Trophoblast cell (in vitro differentiated cells and primary cell): Measurements from ENCODE around the gene SPDYE16.
"Not testable (repeated sequence)": the region's sequence is repeated elsewhere in the genome, so short reads cannot be mapped to it uniquely, and the experiment has no call there.

Experiments used
- DNase-seq, 2 donors: peaks; one replicate each; pipeline ENCODE4 v3.0.0-alpha.2; 2016
- H2AFZ ChIP-seq: 2 replicates; pipeline ENCODE4 v1.6.1; 2013; ENCODE audit warnings: low read length, moderate library complexity, mild to moderate bottlenecking; ENCODE audit not compliant: insufficient read depth, poor library complexity
- H2AK5ac ChIP-seq: 2 replicates; pipeline ENCODE4 v1.6.1; 2013; ENCODE audit warnings: mild to moderate bottlenecking, low read length
- H2BK120ac ChIP-seq: 2 replicates; pipeline ENCODE4 v1.6.1; 2013; ENCODE audit warnings: low read length, mild to moderate bottlenecking, moderate library complexity; ENCODE audit not compliant: insufficient read depth, poor library complexity
- H2BK12ac ChIP-seq: 2 replicates; pipeline ENCODE4 v1.6.1; 2013; ENCODE audit warnings: mild to moderate bottlenecking, low read length, moderate library complexity
- H2BK5ac ChIP-seq: 2 replicates; pipeline ENCODE4 v1.6.1; 2013; ENCODE audit warnings: low read length, low read depth, moderate library complexity, mild to moderate bottlenecking; ENCODE audit not compliant: poor library complexity
- H3K14ac ChIP-seq: 2 replicates; pipeline ENCODE4 v1.6.1; 2013; ENCODE audit warnings: mild to moderate bottlenecking, low read length
- H3K18ac ChIP-seq: 2 replicates; pipeline ENCODE4 v1.6.1; 2013; ENCODE audit warnings: mild to moderate bottlenecking, low read length
- H3K23ac ChIP-seq: 2 replicates; pipeline ENCODE4 v1.6.1; 2013; ENCODE audit warnings: low read length
- H3K27ac ChIP-seq: 2 replicates; pipeline ENCODE4 v1.5.1; 2013; ENCODE audit warnings: low read depth, mild to moderate bottlenecking, inconsistent platforms, low read length, moderate library complexity
- H3K27me3 ChIP-seq: 2 replicates; pipeline ENCODE4 v1.6.1; 2013; ENCODE audit warnings: inconsistent platforms, mild to moderate bottlenecking, low read length, moderate library complexity; ENCODE audit not compliant: insufficient read depth
- H3K36me3 ChIP-seq, 2 experiments: 1 replicate in 1 of 2; 2 replicates in 1 of 2; pipeline ENCODE4 v1.6.1; 2013; ENCODE audit warnings: low read length in 2 of 2, mild to moderate bottlenecking in 2 of 2, moderate library complexity in 1 of 2; ENCODE audit not compliant: insufficient read depth in 2 of 2, control insufficient read depth in 1 of 2
- H3K4ac ChIP-seq: 2 replicates; pipeline ENCODE4 v1.6.1; 2013; ENCODE audit warnings: low read depth, mild to moderate bottlenecking, low read length, moderate library complexity
- H3K4me1 ChIP-seq, 2 experiments: 1 replicate in 1 of 2; 2 replicates in 1 of 2; pipeline ENCODE4 v1.6.1; 2013; ENCODE audit warnings: low read length in 2 of 2, mild to moderate bottlenecking in 2 of 2, moderate library complexity in 1 of 2; ENCODE audit not compliant: insufficient read depth in 2 of 2, control insufficient read depth in 1 of 2
- H3K4me2 ChIP-seq: 2 replicates; pipeline ENCODE4 v1.6.1; 2013; ENCODE audit warnings: inconsistent platforms, mild to moderate bottlenecking, low read length, moderate library complexity
- H3K4me3 ChIP-seq: 2 replicates; pipeline ENCODE4 v1.5.1; 2013; ENCODE audit warnings: mild to moderate bottlenecking, low read depth, low read length, inconsistent platforms
- H3K79me1 ChIP-seq: one replicate; pipeline ENCODE4 v1.6.1; 2013; ENCODE audit warnings: low read length
- H3K79me2 ChIP-seq: 2 replicates; pipeline ENCODE4 v1.6.1; 2013; ENCODE audit warnings: low read length, mild to moderate bottlenecking; ENCODE audit not compliant: control insufficient read depth, insufficient read depth, poor library complexity
- H3K9ac ChIP-seq: 2 replicates; pipeline ENCODE4 v1.6.1; 2013; ENCODE audit warnings: mild to moderate bottlenecking, low read length
- H3K9me3 ChIP-seq: 2 replicates; pipeline ENCODE4 v1.6.1; 2013; ENCODE audit warnings: low read depth, mild to moderate bottlenecking, control low read depth, inconsistent platforms, low read length; ENCODE audit not compliant: insufficient read depth
- H4K12ac ChIP-seq: 2 replicates; pipeline ENCODE4 v1.6.1; 2013; ENCODE audit warnings: low read depth, mild to moderate bottlenecking, low read length, moderate library complexity
- H4K8ac ChIP-seq: 2 replicates; pipeline ENCODE4 v1.6.1; 2013; ENCODE audit warnings: low read depth, mild to moderate bottlenecking, low read length, moderate library complexity
- H4K91ac ChIP-seq: one replicate; pipeline ENCODE4 v1.6.1; 2013; ENCODE audit warnings: low read depth, mild to moderate bottlenecking, low read length, moderate library complexity
- WGBS: extraction: QIAGEN DNeasy Blood & Tissue Kit; methylation state at CpG from one replicate; pipeline ENCODE4 v1.1.7; 2013; ENCODE audit warnings: missing lambda C conversion rate; ENCODE audit not compliant: insufficient read length, insufficient coverage; ENCODE audit errors: extremely low coverage; 5-methylcytosine and 5-hydroxymethylcytosine counted together

The SPDYE16 gene

GRCh38 chr7:76504351-76505167 lies 38.5 kb downstream of the SPDYE16 start:
- H3K36me3 ChIP-seq = peaks cover 21 to 23% of the 10 kb centered on the region in 2 experiments
- not testable (repeated sequence) for H3K4me1 ChIP-seq, H3K9ac ChIP-seq, H4K91ac ChIP-seq, H2AFZ ChIP-seq, H3K18ac ChIP-seq, H3K9me3 ChIP-seq, H2BK12ac ChIP-seq, H3K4ac ChIP-seq, H3K27ac ChIP-seq, H4K8ac ChIP-seq, H3K79me1 ChIP-seq, H3K14ac ChIP-seq, H2AK5ac ChIP-seq, H2BK5ac ChIP-seq, DNase-seq, H3K4me3 ChIP-seq, H3K4me2 ChIP-seq, H3K23ac ChIP-seq, H3K79me2 ChIP-seq, H3K27me3 ChIP-seq, H2BK120ac ChIP-seq, H4K12ac ChIP-seq
- no CpG with 5 or more reads among the region's 33 CpGs for WGBS

DNA sequence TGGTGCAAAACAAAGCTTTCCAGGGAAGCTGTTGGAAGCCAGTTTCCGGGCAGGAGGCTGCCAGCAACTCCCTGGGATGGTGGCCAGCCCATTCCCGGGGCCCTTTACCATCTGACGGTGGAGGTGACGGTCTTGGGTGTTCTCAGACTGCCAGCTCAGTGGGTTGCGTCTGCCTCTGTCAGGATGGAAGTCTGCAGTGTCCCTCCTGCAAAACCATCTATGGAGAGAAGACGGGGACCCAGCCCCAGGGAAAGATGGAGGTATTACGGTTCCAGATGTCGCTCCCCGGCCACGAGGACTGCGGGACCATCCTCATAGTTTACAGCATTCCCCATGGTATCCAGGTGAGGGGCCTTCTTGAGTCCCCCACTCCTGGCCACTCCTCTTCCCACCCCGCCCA lies 39.9 kb downstream of the SPDYE16 start:
- not testable (repeated sequence) for H2AK5ac ChIP-seq, H3K79me2 ChIP-seq, H4K12ac ChIP-seq, H4K91ac ChIP-seq, H2AFZ ChIP-seq, H3K23ac ChIP-seq, H3K9me3 ChIP-seq, H2BK5ac ChIP-seq, H3K14ac ChIP-seq, H3K27me3 ChIP-seq, H3K79me1 ChIP-seq, H3K9ac ChIP-seq, H2BK120ac ChIP-seq, DNase-seq, H3K4me3 ChIP-seq, H2BK12ac ChIP-seq, H3K4ac ChIP-seq, H3K18ac ChIP-seq, H3K27ac ChIP-seq, H4K8ac ChIP-seq, H3K4me2 ChIP-seq, H3K4me1 ChIP-seq
- WGBS = no CpG with 5 or more reads among the region's 12 CpGs
- peaks cover 21 to 23% of the 10 kb centered on the region in 2 experiments for H3K36me3 ChIP-seq

DNA sequence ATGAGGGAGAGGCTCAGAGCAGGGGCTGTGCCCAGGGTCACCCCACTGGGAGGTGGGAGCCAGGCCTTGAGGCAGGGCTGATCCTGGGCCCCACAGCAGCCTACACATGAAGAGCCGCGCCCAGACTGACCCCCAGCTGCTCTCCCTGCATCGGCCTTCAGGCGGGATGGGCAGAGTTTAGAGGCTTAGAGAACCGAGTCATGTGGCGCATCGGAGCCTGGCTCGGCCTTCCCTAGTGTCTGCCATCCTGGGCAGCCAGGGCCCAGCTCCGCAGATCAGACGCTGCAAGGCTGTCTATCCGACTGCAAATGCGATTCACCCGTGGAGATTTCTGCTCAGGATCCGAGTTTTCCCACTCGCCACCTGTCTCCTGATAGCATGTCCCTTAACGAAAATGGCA lies 40.3 kb downstream of the SPDYE16 start:
- not testable (repeated sequence) for H3K18ac ChIP-seq, DNase-seq, H3K4me3 ChIP-seq, H3K9me3 ChIP-seq, H2BK120ac ChIP-seq, H4K91ac ChIP-seq, H2AFZ ChIP-seq, H4K12ac ChIP-seq, H3K23ac ChIP-seq, H2AK5ac ChIP-seq, H3K14ac ChIP-seq, H4K8ac ChIP-seq, H2BK5ac ChIP-seq, H3K79me1 ChIP-seq, H3K9ac ChIP-seq, H3K27me3 ChIP-seq, H3K4me1 ChIP-seq, H3K79me2 ChIP-seq, H3K27ac ChIP-seq, H3K4me2 ChIP-seq, H2BK12ac ChIP-seq, H3K4ac ChIP-seq
- H3K36me3 ChIP-seq = peaks cover 22 to 23% of the 10 kb centered on the region in 2 experiments
- WGBS = no CpG with 5 or more reads among the region's 16 CpGs

DNA sequence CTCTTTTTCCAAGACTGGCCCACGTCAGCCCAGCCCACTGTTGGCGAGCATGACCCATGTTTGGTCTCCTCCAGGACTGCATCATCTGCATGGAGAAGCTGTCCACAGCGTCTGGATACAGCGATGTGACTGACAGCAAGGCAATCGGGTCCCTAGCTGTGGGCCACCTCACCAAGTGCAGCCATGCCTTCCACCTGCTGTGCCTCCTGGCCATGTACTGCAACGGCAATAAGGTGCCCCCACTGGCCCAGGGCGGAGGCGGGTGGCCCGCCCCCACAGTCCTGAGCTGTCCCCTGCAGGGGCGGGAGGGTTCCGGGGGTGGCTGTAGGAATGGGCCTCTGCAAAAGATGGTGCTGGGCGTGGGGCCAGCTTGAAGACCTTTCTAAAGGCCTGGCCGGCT lies 40.9 kb downstream of the SPDYE16 start:
- not testable (repeated sequence) for H2BK5ac ChIP-seq, H3K27me3 ChIP-seq, DNase-seq, H4K91ac ChIP-seq, H3K4me1 ChIP-seq, H2BK120ac ChIP-seq, H3K4ac ChIP-seq, H3K23ac ChIP-seq, H3K9ac ChIP-seq, H4K8ac ChIP-seq, H3K4me3 ChIP-seq, H3K79me1 ChIP-seq, H3K14ac ChIP-seq, H3K4me2 ChIP-seq, H2AK5ac ChIP-seq, H3K27ac ChIP-seq, H4K12ac ChIP-seq, H3K18ac ChIP-seq, H3K79me2 ChIP-seq, H2BK12ac ChIP-seq, H3K9me3 ChIP-seq, H2AFZ ChIP-seq
- H3K36me3 ChIP-seq = peaks cover 23% of the 10 kb centered on the region in 2 experiments
- no CpG with 5 or more reads among the region's 13 CpGs for WGBS
